Measurements from ENCODE around the gene ZNF860.

DNA sequence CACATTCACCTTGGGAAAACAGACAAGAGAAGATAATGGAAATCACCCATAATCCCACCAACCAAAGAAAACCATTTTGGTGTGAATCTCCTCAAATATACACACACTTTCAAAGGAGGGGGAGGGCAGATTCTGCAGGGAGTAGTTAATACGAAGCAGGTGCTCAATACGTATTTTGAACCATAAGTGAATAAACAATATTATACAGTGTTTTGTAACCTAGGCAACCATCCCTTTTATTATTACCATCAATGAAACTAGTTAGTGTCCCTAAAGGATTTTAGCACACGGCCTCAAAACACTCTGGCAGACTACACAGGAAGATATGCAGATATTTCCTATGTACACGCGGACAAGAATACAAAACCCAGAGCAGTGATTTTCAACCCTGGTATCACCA, 6.6 kb upstream of the ZNF860 start:
- TF ChIP-seq, protein P1, sequence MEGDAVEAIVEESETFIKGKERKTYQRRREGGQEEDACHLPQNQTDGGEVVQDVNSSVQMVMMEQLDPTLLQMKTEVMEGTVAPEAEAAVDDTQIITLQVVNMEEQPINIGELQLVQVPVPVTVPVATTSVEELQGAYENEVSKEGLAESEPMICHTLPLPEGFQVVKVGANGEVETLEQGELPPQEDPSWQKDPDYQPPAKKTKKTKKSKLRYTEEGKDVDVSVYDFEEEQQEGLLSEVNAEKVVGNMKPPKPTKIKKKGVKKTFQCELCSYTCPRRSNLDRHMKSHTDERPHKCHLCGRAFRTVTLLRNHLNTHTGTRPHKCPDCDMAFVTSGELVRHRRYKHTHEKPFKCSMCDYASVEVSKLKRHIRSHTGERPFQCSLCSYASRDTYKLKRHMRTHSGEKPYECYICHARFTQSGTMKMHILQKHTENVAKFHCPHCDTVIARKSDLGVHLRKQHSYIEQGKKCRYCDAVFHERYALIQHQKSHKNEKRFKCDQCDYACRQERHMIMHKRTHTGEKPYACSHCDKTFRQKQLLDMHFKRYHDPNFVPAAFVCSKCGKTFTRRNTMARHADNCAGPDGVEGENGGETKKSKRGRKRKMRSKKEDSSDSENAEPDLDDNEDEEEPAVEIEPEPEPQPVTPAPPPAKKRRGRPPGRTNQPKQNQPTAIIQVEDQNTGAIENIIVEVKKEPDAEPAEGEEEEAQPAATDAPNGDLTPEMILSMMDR (IDR thresholded peaks at IDR 0.05) = no peak
- no peak for TF ChIP-seq TAF1 (IDR thresholded peaks at IDR 0.05; ENCODE audit: borderline replicate concordance, low read depth, low read length)
- TF ChIP-seq, protein P2, sequence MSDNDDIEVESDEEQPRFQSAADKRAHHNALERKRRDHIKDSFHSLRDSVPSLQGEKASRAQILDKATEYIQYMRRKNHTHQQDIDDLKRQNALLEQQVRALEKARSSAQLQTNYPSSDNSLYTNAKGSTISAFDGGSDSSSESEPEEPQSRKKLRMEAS (IDR thresholded peaks at IDR 0.05; ENCODE audit: low read depth) = no peak
- TF ChIP-seq RFX5 (IDR thresholded peaks at IDR 0.05; ENCODE audit: low read length) = no peak
- TF ChIP-seq, protein P3, sequence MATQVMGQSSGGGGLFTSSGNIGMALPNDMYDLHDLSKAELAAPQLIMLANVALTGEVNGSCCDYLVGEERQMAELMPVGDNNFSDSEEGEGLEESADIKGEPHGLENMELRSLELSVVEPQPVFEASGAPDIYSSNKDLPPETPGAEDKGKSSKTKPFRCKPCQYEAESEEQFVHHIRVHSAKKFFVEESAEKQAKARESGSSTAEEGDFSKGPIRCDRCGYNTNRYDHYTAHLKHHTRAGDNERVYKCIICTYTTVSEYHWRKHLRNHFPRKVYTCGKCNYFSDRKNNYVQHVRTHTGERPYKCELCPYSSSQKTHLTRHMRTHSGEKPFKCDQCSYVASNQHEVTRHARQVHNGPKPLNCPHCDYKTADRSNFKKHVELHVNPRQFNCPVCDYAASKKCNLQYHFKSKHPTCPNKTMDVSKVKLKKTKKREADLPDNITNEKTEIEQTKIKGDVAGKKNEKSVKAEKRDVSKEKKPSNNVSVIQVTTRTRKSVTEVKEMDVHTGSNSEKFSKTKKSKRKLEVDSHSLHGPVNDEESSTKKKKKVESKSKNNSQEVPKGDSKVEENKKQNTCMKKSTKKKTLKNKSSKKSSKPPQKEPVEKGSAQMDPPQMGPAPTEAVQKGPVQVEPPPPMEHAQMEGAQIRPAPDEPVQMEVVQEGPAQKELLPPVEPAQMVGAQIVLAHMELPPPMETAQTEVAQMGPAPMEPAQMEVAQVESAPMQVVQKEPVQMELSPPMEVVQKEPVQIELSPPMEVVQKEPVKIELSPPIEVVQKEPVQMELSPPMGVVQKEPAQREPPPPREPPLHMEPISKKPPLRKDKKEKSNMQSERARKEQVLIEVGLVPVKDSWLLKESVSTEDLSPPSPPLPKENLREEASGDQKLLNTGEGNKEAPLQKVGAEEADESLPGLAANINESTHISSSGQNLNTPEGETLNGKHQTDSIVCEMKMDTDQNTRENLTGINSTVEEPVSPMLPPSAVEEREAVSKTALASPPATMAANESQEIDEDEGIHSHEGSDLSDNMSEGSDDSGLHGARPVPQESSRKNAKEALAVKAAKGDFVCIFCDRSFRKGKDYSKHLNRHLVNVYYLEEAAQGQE (IDR thresholded peaks at IDR 0.05; ENCODE audit: low read depth, low read length) = no peak
- TF ChIP-seq SIN3A (IDR thresholded peaks at IDR 0.05; ENCODE audit: borderline replicate concordance, low read depth, low read length) = no peak
